ENCODE results near the gene HAUS2.
"Not testable (repeated sequence)": the region's sequence is repeated elsewhere in the genome, so short reads cannot be mapped to it uniquely, and the experiment has no call there.

HAUS2 gene

GRCh38 chr15:42576040-42576594 is 27.5 kb downstream of the HAUS2 start:
- DNase-seq, result no peak

DNA sequence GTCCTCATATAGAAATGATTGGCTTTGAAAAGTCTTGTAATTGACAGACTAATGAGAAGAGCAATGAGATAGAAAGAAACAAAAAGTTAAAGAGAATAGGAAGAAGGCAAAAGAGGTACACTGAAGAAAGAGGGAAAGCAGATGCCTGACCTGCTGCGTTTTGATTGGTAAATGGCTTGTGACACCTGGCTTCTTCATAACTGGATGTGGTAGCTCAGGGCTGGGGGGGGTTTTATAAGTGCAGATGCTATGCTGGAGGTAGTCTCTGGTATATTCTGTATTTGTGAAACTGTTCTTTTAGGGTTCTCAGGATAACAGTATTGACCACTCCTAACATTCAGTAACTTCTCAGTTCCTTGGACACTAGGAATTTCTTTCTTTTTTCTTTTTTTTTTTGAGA is 28.1 kb downstream of the HAUS2 start:
- DNase-seq, result no peak

- no peak for DNase-seq
Observed at GRCh38 chr15:42577514-42578031, 28.9 kb downstream of the HAUS2 start.

GRCh38 chr15:42578984-42579537 is 30.4 kb downstream of the HAUS2 start:
- no peak for DNase-seq

DNA sequence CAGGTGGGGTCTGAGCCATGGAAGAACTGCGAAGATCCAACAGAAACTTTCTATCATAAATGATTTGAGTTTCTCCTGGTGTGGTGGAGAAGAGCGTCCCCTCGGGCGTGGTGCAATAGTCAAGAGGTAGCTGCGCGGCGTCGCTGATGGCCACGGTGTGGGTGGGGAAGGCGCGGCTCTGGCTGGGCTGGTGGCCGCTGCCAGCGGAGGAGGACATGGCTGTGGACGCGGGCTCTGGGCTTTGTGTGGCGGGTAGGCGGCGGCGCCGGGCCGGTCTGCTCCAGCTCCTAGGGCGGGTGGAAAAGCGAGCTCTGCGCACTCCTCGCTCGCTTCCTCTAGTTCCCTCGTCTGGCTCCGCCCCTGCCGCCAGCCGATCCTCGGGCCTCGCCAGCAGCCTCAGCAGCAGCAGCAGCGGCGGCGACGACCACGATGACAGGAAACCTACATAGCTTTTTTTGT is 32.7 kb downstream of the HAUS2 start:
- DNase-seq, result peak; percentile 88

GRCh38 chr15:42582569-42583375 is 34.1 kb downstream of the HAUS2 start:
- no peak for DNase-seq

GRCh38 chr15:42584031-42584765 is 35.6 kb downstream of the HAUS2 start:
- no peak for DNase-seq

DNA sequence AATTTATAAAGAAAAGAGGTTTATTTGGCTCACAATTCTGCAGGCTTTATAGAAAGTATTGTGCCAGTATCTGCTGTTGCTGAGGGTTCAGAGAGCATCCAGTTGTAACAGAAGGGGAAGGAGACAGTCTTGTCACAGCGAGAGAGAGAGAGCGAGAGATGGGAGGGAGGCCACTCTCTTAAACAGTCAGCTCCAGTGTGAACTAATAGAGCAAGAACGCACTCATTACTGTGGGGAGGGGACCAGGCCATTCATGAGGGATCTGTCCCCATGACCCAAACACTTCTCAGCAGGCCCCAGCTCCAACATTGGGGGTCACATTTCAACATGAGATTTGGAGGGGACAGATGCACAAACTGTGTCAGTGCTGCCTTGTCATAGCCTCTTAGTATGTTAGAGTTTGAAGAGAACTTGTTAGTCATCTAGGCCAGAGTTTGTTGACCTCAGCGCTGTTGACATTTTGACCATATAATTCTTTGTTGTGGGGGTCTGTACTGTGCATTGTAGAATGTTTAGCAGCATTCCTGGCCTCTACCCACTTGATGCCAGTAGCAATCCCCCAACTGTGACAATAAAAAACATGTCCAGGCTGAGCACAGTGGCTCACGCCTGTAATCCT is 42.1 kb downstream of the HAUS2 start:
- no peak for DNase-seq

GRCh38 chr15:42591238-42591934 is 42.7 kb downstream of the HAUS2 start:
- no peak for DNase-seq

DNA sequence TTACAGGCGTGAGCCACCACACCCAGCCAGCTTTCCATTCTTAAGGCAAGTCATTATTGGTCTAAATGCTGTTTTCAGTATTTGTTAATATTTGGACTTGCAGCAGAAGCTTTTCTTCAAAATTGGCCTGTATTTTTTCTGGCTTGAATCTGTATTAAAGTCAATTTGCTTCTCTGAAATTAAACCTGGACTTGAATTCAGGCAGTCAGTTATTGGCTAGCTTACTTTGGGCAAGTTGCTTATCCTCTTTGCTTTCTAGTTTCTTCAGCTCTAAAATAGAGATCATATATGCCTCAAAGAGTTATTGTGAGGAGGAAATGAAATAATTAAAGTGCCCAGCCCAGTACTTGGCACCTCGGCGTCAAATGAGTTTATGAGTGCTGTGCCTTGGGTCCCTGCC is 44.1 kb downstream of the HAUS2 start:
- no peak for DNase-seq

GRCh38 chr15:42593143-42593542 is 44.5 kb downstream of the HAUS2 start:
- DNase-seq, result no peak

DNA sequence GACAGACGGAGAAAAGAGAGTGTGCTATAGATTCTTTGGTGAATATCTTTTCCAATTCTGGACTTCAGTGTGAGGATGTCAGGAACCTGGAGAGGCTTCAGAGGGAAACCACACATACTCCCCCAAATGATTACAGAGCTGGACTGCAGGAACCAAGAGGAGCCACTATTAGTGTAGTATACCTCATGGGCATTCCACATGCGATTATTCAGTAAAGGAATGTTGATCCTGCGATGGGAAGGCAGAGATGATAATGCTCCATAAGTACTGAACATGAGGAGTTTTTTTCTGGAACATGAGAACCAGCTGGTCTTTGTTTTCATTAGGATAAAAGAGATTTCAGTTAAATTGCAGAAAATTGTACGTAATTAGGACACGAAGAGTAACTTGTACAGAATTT is 45.5 kb downstream of the HAUS2 start:
- DNase-seq, result no peak

DNA sequence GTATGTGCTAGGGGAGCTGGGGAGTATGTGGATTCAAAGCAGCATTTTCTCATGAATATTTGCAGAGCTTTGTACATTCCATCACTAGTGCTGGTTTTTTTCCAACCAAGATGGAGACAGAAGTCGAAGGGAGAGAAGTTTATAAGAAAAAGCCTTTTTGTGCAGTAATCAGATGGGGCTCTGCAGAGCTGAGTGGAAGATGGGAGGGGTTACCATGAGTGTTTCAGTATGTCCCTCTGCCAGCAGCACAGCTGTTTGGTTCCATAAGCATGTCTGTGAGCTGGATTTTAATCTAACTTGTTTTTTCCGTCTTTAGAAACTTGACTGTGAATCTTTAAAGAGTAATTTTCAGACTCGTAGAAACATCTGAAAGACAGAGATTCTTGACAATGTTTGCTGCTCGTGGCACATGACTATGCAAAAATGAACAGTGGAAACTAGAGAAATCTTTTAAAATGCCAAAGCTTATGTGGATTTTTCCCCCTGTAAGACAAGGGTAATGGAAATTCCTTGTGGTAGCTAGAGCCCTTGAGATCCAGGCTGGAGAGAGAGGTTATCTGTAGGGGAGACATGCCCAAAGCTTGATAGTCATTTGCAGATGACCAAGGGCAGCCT is 47.1 kb downstream of the HAUS2 start:
- no peak for DNase-seq

DNA sequence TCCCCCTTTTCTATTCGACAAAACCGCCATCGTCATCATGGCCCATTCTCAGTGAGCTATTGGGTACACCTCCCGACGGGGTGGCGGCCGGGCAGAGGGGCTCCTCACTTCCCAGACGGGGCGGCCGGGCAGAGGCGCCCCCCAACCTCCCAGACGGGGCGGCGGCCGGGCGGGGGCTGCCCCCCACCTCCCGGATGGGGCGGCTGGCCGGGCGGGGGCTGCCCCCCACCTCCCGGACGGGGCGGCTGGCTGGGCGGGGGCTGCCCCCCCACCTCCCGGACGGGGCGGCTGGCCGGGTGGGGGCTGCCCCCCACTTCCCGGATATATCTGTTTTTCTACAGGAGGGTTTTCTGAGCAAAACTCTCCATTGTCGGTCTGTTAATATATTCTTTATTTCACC is 52.7 kb downstream of the HAUS2 start:
- DNase-seq, result not testable (repeated sequence)

GRCh38 chr15:42602501-42602900 is 53.9 kb downstream of the HAUS2 start:
- DNase-seq, result no peak

- no peak for DNase-seq
Observed at GRCh38 chr15:42603978-42604377, 55.3 kb downstream of the HAUS2 start.

DNA sequence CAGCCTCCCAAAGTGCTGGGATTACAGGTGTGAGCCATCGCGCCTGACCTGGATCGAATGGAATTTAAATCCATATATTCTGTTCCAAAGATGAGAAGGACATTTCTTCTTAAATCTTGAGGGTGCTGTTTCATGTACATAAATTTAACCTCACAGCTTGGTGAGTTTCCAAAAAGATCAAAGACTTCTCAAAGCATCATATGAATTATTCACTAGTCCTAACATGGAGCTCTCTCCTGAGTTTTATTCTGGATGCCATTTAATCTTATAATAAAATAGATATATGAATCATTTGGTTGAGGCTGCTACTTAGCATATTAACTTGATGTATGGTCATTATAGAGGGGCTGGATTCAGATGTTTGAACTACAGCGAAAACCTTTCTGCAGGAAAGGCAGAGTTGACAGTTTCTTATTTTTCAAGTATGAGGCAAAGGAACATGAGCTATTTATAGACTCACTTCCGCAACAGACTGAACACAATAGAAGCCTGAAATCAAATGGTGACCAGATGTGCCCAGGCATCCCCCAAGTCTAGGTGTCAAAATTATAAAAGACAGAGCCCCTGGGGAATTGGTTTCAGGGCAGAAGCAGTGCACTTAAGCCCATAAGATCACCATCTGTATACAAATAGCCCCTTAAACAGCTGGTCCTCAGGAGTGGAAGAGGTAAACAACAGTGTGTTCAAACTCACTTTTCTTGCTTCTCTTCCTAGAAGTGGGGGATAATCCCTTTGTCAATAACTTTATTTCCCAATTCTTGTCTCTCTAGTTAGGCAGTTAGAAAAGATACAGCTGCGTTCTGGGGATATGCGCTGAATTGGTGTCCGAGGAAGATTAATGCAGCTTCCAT is 56.5 kb downstream of the HAUS2 start:
- DNase-seq, result peak; percentile 6

DNA sequence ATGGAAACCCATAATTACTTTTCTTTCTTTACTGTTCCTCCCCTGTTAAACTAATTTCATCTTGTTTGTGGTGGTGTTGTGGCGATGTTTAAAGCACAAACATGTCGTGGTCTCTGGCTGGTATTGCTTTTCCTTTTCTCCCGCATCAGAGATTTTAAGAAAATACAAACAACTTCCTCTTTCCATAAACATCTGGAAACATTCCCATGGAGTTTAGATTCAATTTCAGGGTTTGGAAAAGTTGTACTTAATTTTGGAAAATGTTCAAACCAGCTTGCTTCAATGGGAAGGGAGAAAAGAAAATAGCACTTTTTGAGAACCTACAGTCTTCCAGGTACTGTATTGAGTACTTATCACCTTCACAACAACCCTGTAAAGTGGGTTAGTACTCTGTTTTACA is 57.2 kb downstream of the HAUS2 start:
- no peak for DNase-seq

DNA sequence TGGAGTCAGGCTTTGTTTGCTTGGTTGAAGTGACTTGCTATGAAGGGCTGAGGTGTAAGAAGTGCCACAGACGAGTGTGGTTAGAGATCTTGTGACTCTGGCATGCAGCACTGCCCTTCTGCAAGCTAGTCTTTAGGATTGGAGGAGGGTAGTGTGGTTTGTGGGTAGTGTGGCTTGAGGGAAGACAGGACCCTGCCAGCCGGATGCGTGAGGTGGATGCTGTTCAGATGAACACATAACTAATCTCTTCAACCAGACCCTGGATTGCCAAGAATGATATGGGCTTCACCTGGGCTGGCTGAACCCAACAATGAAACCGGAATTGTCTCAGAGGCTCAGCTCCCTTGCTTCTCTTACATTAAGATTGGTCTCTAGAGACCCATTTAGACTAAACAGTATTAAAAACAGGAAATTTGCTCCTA is 59.5 kb downstream of the HAUS2 start:
- DNase-seq, result peak; percentile 44

DNA sequence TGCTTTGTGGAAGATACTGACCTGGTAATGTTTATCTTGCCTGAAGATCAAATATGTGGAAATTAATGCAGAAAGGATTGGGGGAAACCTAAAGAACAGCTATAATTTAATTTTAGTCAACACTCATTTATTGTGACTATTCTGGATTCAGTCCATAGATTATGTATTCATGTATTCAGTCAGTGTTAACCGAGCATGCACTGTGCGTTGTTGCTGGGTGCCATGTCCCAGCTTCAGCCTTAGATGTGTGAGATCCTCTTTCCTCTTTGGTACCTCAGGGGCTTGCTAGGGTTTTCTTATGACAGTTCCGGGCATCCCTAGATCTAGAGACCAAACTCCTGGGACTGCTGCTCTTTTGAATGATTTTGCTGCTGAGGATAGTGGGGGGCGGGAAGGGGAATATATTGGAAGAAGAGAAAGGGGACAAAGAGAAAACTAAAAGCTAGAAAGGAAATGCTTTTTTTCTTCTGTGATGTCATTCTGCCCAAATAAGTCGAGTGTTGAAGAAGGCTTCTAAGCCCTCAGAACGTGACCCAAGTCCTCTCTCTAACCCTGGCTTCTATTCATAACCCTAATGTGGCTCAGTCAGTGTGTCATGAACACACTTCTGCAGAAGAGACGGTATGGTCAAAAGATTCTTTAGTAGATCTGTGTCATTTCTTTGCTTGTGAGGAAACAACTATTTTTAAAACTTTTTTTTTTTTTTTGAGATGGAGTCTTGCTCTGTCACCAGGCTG is 60.3 kb downstream of the HAUS2 start:
- peak; percentile 4 for DNase-seq
